ENCODE data around the gene SPRTN. TPM values are rescaled to one million over a fixed set of nuclear protein-coding genes. Genes with fewer than 3 reads are reported as not detected.
A peak's percentile ranks its signal among the peaks of the same experiment; 100 is the strongest.

The SPRTN gene
- total RNA-seq, 1 experiment from 2014 or later, result 17.4 TPM

GRCh38 chr1:231395076-231395997, 57.2 kb downstream of the SPRTN start:
- no peaks in the 10 kb centered on the region for H4K20me1 ChIP-seq (ENCODE audit: insufficient read depth, low read depth, low read length)
- no peaks in the 10 kb centered on the region for H3K9me3 ChIP-seq (ENCODE audit: low read length)
- no peak overlapping the region for H3K9ac ChIP-seq (ENCODE audit: low read length)
- no peak overlapping the region for H3K27ac ChIP-seq (ENCODE audit: low read length)
- no peak for DNase-seq
- no peaks in the 10 kb centered on the region for H3K27me3 ChIP-seq (ENCODE audit: low read length)
- peaks cover 98% of the 10 kb centered on the region for H3K79me2 ChIP-seq (ENCODE audit: low read length)
- H3K4me3 ChIP-seq (ENCODE audit: low read length), result no peak overlapping the region
- peaks cover 36% of the 10 kb centered on the region for H3K4me1 ChIP-seq (ENCODE audit: low read length)
- no peaks in the 10 kb centered on the region for H3K9me2 ChIP-seq (replicated peaks; ENCODE audit: insufficient read depth, low read length)
- H2AFZ ChIP-seq (ENCODE audit: low read length), result no peak overlapping the region
- peak overlapping the region; percentile 16 for H3K4me2 ChIP-seq (ENCODE audit: low read depth, low read length, poor library complexity, severe bottlenecking)
- peaks cover under 1% of the 10 kb centered on the region; the same call in 1 of the 2 replicates for H3K36me3 ChIP-seq (ENCODE audit: insufficient read depth, low read length)

GRCh38 chr1:231395998-231396390, 57.9 kb downstream of the SPRTN start:
- no peaks in the 10 kb centered on the region for H3K9me3 ChIP-seq (ENCODE audit: low read length)
- no peak overlapping the region for H3K4me3 ChIP-seq (ENCODE audit: low read length)
- H2AFZ ChIP-seq (ENCODE audit: low read length), result no peak overlapping the region
- peaks cover 98% of the 10 kb centered on the region for H3K79me2 ChIP-seq (ENCODE audit: low read length)
- H3K27ac ChIP-seq (ENCODE audit: low read length), result no peak overlapping the region
- no peaks in the 10 kb centered on the region for H3K36me3 ChIP-seq (ENCODE audit: insufficient read depth, low read length)
- H3K4me2 ChIP-seq (ENCODE audit: low read depth, low read length, poor library complexity, severe bottlenecking), result peak overlapping the region; percentile 16
- H3K4me1 ChIP-seq (ENCODE audit: low read length), result peaks cover 36% of the 10 kb centered on the region
- H3K9ac ChIP-seq (ENCODE audit: low read length), result no peak overlapping the region
- no peaks in the 10 kb centered on the region for H3K27me3 ChIP-seq (ENCODE audit: low read length)
- H4K20me1 ChIP-seq (ENCODE audit: insufficient read depth, low read depth, low read length), result no peaks in the 10 kb centered on the region
- no peaks in the 10 kb centered on the region for H3K9me2 ChIP-seq (replicated peaks; ENCODE audit: insufficient read depth, low read length)
- no peak for DNase-seq

GRCh38 chr1:231396643-231397042, 58.5 kb downstream of the SPRTN start:
- DNase-seq, result no peak
- H3K27ac ChIP-seq (ENCODE audit: low read length), result no peak overlapping the region
- H3K79me2 ChIP-seq (ENCODE audit: low read length), result peaks cover 98% of the 10 kb centered on the region
- H3K36me3 ChIP-seq (ENCODE audit: insufficient read depth, low read length), result no peaks in the 10 kb centered on the region
- H3K9ac ChIP-seq (ENCODE audit: low read length), result no peak overlapping the region
- no peaks in the 10 kb centered on the region for H4K20me1 ChIP-seq (ENCODE audit: insufficient read depth, low read depth, low read length)
- peaks cover 36% of the 10 kb centered on the region for H3K4me1 ChIP-seq (ENCODE audit: low read length)
- no peak overlapping the region for H2AFZ ChIP-seq (ENCODE audit: low read length)
- no peaks in the 10 kb centered on the region for H3K27me3 ChIP-seq (ENCODE audit: low read length)
- H3K4me2 ChIP-seq (ENCODE audit: low read depth, low read length, poor library complexity, severe bottlenecking), result no peak overlapping the region
- H3K9me2 ChIP-seq (replicated peaks; ENCODE audit: insufficient read depth, low read length), result no peaks in the 10 kb centered on the region
- H3K4me3 ChIP-seq (ENCODE audit: low read length), result no peak overlapping the region
- H3K9me3 ChIP-seq (ENCODE audit: low read length), result no peaks in the 10 kb centered on the region

- Histone ChIP-seq H2AFZ (ENCODE audit: low read length) (no peak overlapping the region), H4K20me1 (ENCODE audit: insufficient read depth, low read depth, low read length) (no peaks in the 10 kb centered on the region), H3K79me2 (ENCODE audit: low read length) (peaks cover 100% of the 10 kb centered on the region), H3K4me1 (ENCODE audit: low read length) (peaks cover 36% of the 10 kb centered on the region), H3K4me2 (ENCODE audit: low read depth, low read length, poor library complexity, severe bottlenecking) (no peak overlapping the region), H3K36me3 (ENCODE audit: insufficient read depth, low read length) (no peaks in the 10 kb centered on the region), H3K27ac (ENCODE audit: low read length) (no peak overlapping the region), H3K9me3 (ENCODE audit: low read length) (no peaks in the 10 kb centered on the region), H3K27me3 (ENCODE audit: low read length) (no peaks in the 10 kb centered on the region), H3K9me2 (replicated peaks; ENCODE audit: insufficient read depth, low read length) (no peaks in the 10 kb centered on the region), H3K9ac (ENCODE audit: low read length) (no peak overlapping the region), H3K4me3 (ENCODE audit: low read length) (no peak overlapping the region)
- no peak for DNase-seq
Measured at GRCh38 chr1:231397886-231398671, 60.0 kb downstream of the SPRTN start.

GRCh38 chr1:231401478-231401877, 63.4 kb downstream of the SPRTN start:
- Histone ChIP-seq H3K4me2 (ENCODE audit: low read depth, low read length, poor library complexity, severe bottlenecking) (no peak overlapping the region), H3K4me3 (ENCODE audit: low read length) (no peak overlapping the region), H3K9me3 (ENCODE audit: low read length) (no peaks in the 10 kb centered on the region), H3K79me2 (ENCODE audit: low read length) (peaks cover 98% of the 10 kb centered on the region), H3K9ac (ENCODE audit: low read length) (no peak overlapping the region), H4K20me1 (ENCODE audit: insufficient read depth, low read depth, low read length) (no peaks in the 10 kb centered on the region), H3K27me3 (ENCODE audit: low read length) (no peaks in the 10 kb centered on the region), H2AFZ (ENCODE audit: low read length) (no peak overlapping the region), H3K27ac (ENCODE audit: low read length) (no peak overlapping the region), H3K36me3 (ENCODE audit: insufficient read depth, low read length) (peaks cover 4% of the 10 kb centered on the region; the same call in 1 of the 2 replicates), H3K9me2 (replicated peaks; ENCODE audit: insufficient read depth, low read length) (no peaks in the 10 kb centered on the region), H3K4me1 (ENCODE audit: low read length) (peaks cover 20% of the 10 kb centered on the region)
- no peak for DNase-seq

GRCh38 chr1:231404318-231404717, 66.2 kb downstream of the SPRTN start:
- H3K9ac ChIP-seq (ENCODE audit: low read length), result no peak overlapping the region
- H3K4me3 ChIP-seq (ENCODE audit: low read length), result no peak overlapping the region
- no peak for DNase-seq
- H3K4me1 ChIP-seq (ENCODE audit: low read length), result peaks cover 20% of the 10 kb centered on the region
- no peaks in the 10 kb centered on the region for H3K9me2 ChIP-seq (replicated peaks; ENCODE audit: insufficient read depth, low read length)
- H3K79me2 ChIP-seq (ENCODE audit: low read length), result peaks cover 98% of the 10 kb centered on the region
- H3K27ac ChIP-seq (ENCODE audit: low read length), result no peak overlapping the region
- H2AFZ ChIP-seq (ENCODE audit: low read length), result no peak overlapping the region
- no peaks in the 10 kb centered on the region for H3K27me3 ChIP-seq (ENCODE audit: low read length)
- peaks cover 11% of the 10 kb centered on the region; the same call in 1 of the 2 replicates for H3K36me3 ChIP-seq (ENCODE audit: insufficient read depth, low read length)
- H3K4me2 ChIP-seq (ENCODE audit: low read depth, low read length, poor library complexity, severe bottlenecking), result no peak overlapping the region
- no peaks in the 10 kb centered on the region for H4K20me1 ChIP-seq (ENCODE audit: insufficient read depth, low read depth, low read length)
- H3K9me3 ChIP-seq (ENCODE audit: low read length), result no peaks in the 10 kb centered on the region

Other genes with a start within 250 kb of the SPRTN start
- gene TRIM67, start 176.2 kb upstream of the SPRTN start, total RNA-seq (2014; rRNA removed; shearing (Covaris generic); ENCODE audit: low replicate concordance), result not detected in 2 replicates
- 32.6 and 36.0 TPM in 2 replicates for gene GNPAT, start 97.1 kb upstream of the SPRTN start, total RNA-seq (2014; rRNA removed; shearing (Covaris generic); ENCODE audit: low replicate concordance)
- gene EXOC8, start 441 bp upstream of the SPRTN start, total RNA-seq (2014; rRNA removed; shearing (Covaris generic); ENCODE audit: low replicate concordance), result 12.1 and 12.6 TPM in 2 replicates
- gene EGLN1, start 84.0 kb downstream of the SPRTN start, total RNA-seq (2014; rRNA removed; shearing (Covaris generic); ENCODE audit: low replicate concordance), result 48.3 and 59.0 TPM in 2 replicates
- 29.0 and 45.4 TPM in 2 replicates for gene TSNAX, start 190.4 kb downstream of the SPRTN start, total RNA-seq (2014; rRNA removed; shearing (Covaris generic); ENCODE audit: low replicate concordance)

Data from Karpas-422 (cell line).